ENCODE measurements around the gene SLC7A7.
"Not testable (repeated sequence)": the region's sequence is repeated elsewhere in the genome, so short reads cannot be mapped to it uniquely, and the experiment has no call there.

SLC7A7 gene

GRCh38 chr14:22740020-22740419 lies 75.2 kb downstream of the SLC7A7 start:
- no peak for TF ChIP-seq POLR2A (IDR thresholded peaks at IDR 0.05; ENCODE audit: low read depth, low read length)
- peak; percentile 49; the same call in 1 of the 2 replicates for TF ChIP-seq SPI1 (IDR thresholded peaks at IDR 0.05; ENCODE audit: low read depth, low read length)
- FAIRE-seq (no peak), DNase-seq (ENCODE audit: insufficient read length, low spot score) (no peak)

DNA sequence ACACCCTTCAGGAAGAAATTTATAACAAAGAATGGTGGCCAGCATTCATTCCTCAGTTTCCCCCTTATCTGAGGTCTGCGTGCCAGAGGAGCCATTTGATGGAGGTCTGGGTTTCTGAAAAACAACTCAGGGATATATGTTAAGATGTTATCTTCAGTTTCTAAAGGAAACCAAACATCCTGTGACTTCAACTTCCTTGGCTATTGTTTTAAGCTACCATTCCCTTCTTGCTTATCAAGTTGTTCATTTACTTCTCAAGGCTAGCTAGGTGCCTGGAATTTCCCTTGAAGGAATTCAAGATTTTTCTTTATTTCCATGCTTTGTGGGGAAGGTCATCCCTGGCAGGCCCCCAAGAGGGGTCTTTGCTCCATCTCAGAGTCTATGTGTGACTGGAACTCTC lies 75.8 kb downstream of the SLC7A7 start:
- no peak for FAIRE-seq
- TF ChIP-seq POU2F2 (IDR thresholded peaks at IDR 0.05; ENCODE audit: low read depth, low read length) (no peak), TAF1 (IDR thresholded peaks at IDR 0.05; ENCODE audit: low read depth, low read length) (no peak), SPI1 (IDR thresholded peaks at IDR 0.05; ENCODE audit: low read depth, low read length) (no peak), PAX5 (IDR thresholded peaks at IDR 0.05; ENCODE audit: insufficient read depth, low read length, severe bottlenecking) (no peak)
- DNase-seq (ENCODE audit: insufficient read length, low spot score): no peak

GRCh38 chr14:22737052-22737451 lies 78.2 kb downstream of the SLC7A7 start:
- no peak for TF ChIP-seq TAF1 (IDR thresholded peaks at IDR 0.05; ENCODE audit: low read depth, low read length)
- no peak for TF ChIP-seq POU2F2 (IDR thresholded peaks at IDR 0.05; ENCODE audit: low read depth, low read length)
- no peak for TF ChIP-seq PAX5 (IDR thresholded peaks at IDR 0.05; ENCODE audit: insufficient read depth, low read length, severe bottlenecking)
- TF ChIP-seq SPI1 (IDR thresholded peaks at IDR 0.05; ENCODE audit: low read depth, low read length): no peak
- TF ChIP-seq POLR2A (IDR thresholded peaks at IDR 0.05; ENCODE audit: low read depth, low read length): no peak
- no peak for TF ChIP-seq POLR2AphosphoS5 (IDR thresholded peaks at IDR 0.05; ENCODE audit: low read depth, low read length)
- peak; percentile 61 for DNase-seq (ENCODE audit: insufficient read length, low spot score)
- peak; percentile 96 for FAIRE-seq

DNA sequence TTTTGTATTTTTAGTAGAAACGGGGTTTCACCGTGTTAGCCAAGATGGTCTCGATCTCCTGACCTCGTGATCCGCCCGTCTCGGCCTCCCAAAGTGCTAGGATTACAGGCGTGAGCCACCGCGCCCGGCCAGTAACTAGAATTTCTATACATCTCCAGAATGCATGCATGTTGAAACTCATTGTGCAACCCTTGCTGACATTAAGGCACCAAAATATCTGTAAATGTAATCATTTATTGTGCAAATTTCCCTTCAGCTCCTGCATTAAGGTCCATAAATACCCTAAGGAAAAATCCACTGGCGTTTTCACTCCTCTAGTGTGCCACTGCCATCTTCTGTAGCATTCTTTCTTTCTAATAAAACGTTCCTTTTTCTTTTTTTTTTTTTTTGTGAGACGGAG lies 78.9 kb downstream of the SLC7A7 start:
- DNase-seq (ENCODE audit: insufficient read length, low spot score); FAIRE-seq: not testable (repeated sequence)

GRCh38 chr14:22735096-22735495 lies 80.1 kb downstream of the SLC7A7 start:
- TF ChIP-seq PAX5 (IDR thresholded peaks at IDR 0.05; ENCODE audit: insufficient read depth, low read length, severe bottlenecking): no peak
- no peak for TF ChIP-seq POLR2AphosphoS5 (IDR thresholded peaks at IDR 0.05; ENCODE audit: low read depth, low read length)
- TF ChIP-seq TAF1 (IDR thresholded peaks at IDR 0.05; ENCODE audit: low read depth, low read length): no peak
- TF ChIP-seq SPI1 (IDR thresholded peaks at IDR 0.05; ENCODE audit: low read depth, low read length): no peak
- TF ChIP-seq POU2F2 (IDR thresholded peaks at IDR 0.05; ENCODE audit: low read depth, low read length): no peak
- no peak for TF ChIP-seq POLR2A (IDR thresholded peaks at IDR 0.05; ENCODE audit: low read depth, low read length)
- DNase-seq (ENCODE audit: insufficient read length, low spot score): no peak

DNA sequence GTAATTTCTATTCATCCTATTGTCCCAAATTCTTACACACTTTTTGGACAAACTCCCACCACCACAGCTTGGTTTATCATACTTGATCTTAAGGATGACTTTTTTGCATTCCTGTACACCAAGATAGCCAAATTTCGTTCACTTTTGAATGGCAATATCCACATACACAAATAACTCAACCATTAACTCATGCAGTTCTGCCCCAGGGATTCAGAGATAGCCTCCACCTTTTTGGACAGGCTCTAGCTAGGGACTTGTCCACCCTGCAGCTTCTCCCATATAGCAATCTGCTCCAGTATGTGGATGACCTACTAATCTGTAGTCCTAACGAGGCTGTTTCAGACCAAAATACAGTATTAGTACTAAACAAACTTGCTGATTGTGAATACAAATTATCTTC lies 81.4 kb downstream of the SLC7A7 start:
- no peak for TF ChIP-seq TAF1 (IDR thresholded peaks at IDR 0.05; ENCODE audit: low read depth, low read length)
- TF ChIP-seq POU2F2 (IDR thresholded peaks at IDR 0.05; ENCODE audit: low read depth, low read length): no peak
- TF ChIP-seq POLR2A (IDR thresholded peaks at IDR 0.05; ENCODE audit: low read depth, low read length): no peak
- TF ChIP-seq POLR2AphosphoS5 (IDR thresholded peaks at IDR 0.05; ENCODE audit: low read depth, low read length): no peak
- TF ChIP-seq SPI1 (IDR thresholded peaks at IDR 0.05; ENCODE audit: low read depth, low read length): no peak
- TF ChIP-seq PAX5 (IDR thresholded peaks at IDR 0.05; ENCODE audit: insufficient read depth, low read length, severe bottlenecking): no peak
- no peak for DNase-seq (ENCODE audit: insufficient read length, low spot score)
- no peak for FAIRE-seq

More at GRCh38 chr14:22735096-22735495, 80.1 kb downstream of the SLC7A7 start:
- no peak for FAIRE-seq

DNA sequence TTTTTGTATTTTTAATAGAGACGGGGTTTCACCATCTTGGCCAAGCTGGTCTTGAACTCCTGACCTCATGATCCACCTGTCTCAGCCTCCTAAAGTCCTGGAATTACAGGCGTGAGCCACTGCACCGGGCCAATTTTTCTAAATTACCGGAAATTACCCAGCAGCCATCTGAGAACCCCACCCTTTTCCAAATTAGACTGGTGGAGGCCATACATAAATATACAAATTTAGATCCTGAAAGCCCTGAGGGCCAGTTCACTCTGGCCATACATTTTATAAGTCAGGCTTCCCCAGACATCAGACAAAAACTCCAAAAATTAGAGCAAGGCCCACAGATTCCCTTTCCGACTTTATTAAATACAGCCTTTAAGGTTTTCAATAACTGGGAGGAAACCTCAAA lies 83.2 kb downstream of the SLC7A7 start:
- not testable (repeated sequence) for DNase-seq (ENCODE audit: insufficient read length, low spot score); FAIRE-seq

GRCh38 chr14:22726012-22726411 lies 89.2 kb downstream of the SLC7A7 start:
- TF ChIP-seq POU2F2 (IDR thresholded peaks at IDR 0.05; ENCODE audit: low read depth, low read length): no peak
- TF ChIP-seq POLR2AphosphoS5 (IDR thresholded peaks at IDR 0.05; ENCODE audit: low read depth, low read length): no peak
- TF ChIP-seq SPI1 (IDR thresholded peaks at IDR 0.05; ENCODE audit: low read depth, low read length): no peak
- no peak for TF ChIP-seq POLR2A (IDR thresholded peaks at IDR 0.05; ENCODE audit: low read depth, low read length)
- no peak for TF ChIP-seq PAX5 (IDR thresholded peaks at IDR 0.05; ENCODE audit: insufficient read depth, low read length, severe bottlenecking)
- no peak for TF ChIP-seq TAF1 (IDR thresholded peaks at IDR 0.05; ENCODE audit: low read depth, low read length)
- FAIRE-seq (no peak), DNase-seq (ENCODE audit: insufficient read length, low spot score) (no peak)

DNA sequence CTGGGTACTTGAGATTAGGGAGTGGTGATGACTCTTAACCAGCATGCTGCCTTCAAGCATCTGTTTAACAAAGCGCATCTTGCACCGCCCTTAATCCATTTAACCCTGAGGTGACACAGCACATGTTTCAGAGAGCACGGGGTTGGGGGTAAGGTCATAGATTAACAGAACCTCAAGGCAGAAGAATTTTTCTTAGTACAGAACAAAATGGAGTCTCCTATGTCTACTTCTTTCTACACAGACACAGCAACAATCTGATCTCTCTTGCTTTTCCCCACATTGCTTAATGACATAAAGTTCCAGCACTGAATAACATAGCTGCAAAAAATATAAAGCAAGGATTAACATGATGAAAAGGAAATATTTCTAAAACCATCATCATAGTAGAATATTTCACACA lies 89.9 kb downstream of the SLC7A7 start:
- FAIRE-seq; DNase-seq (ENCODE audit: insufficient read length, low spot score): not testable (repeated sequence)

DNA sequence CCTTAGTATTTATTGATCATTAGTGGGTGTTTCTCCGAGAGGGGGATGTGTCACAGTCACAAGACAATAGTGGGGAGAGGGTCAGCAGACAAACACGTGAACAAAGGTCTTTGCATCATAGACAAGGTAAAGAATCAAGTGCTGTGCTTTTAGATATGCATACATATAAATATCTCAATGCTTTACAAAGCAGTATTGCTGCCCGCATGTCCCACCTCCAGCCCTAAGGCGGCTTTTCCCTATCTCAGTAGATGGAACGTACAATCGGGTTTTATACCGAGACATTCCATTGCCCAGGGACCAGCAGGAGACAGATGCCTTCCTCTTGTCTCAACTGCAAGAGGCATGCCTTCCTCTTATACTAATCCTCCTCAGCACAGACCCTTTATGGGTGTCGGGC lies 90.4 kb downstream of the SLC7A7 start:
- not testable (repeated sequence) for FAIRE-seq; DNase-seq (ENCODE audit: insufficient read length, low spot score)

- DNase-seq (ENCODE audit: insufficient read length, low spot score): no peak
- no peak for TF ChIP-seq SPI1 (IDR thresholded peaks at IDR 0.05; ENCODE audit: low read depth, low read length)
- TF ChIP-seq POLR2A (IDR thresholded peaks at IDR 0.05; ENCODE audit: low read depth, low read length): no peak
- no peak for TF ChIP-seq POU2F2 (IDR thresholded peaks at IDR 0.05; ENCODE audit: low read depth, low read length)
- TF ChIP-seq POLR2AphosphoS5 (IDR thresholded peaks at IDR 0.05; ENCODE audit: low read depth, low read length): no peak
- no peak for TF ChIP-seq PAX5 (IDR thresholded peaks at IDR 0.05; ENCODE audit: insufficient read depth, low read length, severe bottlenecking)
- TF ChIP-seq TAF1 (IDR thresholded peaks at IDR 0.05; ENCODE audit: low read depth, low read length): no peak
- FAIRE-seq: no peak
Observed at GRCh38 chr14:22723815-22724214, 91.4 kb downstream of the SLC7A7 start.

Measured in GM12891 (cell line).